Measurements from ENCODE around the gene NDUFB7.
A peak's percentile ranks its signal among the peaks of the same experiment; 100 is the strongest.
"Not testable (repeated sequence)": the region's sequence is repeated elsewhere in the genome, so short reads cannot be mapped to it uniquely, and the experiment has no call there.

NDUFB7 gene

DNA sequence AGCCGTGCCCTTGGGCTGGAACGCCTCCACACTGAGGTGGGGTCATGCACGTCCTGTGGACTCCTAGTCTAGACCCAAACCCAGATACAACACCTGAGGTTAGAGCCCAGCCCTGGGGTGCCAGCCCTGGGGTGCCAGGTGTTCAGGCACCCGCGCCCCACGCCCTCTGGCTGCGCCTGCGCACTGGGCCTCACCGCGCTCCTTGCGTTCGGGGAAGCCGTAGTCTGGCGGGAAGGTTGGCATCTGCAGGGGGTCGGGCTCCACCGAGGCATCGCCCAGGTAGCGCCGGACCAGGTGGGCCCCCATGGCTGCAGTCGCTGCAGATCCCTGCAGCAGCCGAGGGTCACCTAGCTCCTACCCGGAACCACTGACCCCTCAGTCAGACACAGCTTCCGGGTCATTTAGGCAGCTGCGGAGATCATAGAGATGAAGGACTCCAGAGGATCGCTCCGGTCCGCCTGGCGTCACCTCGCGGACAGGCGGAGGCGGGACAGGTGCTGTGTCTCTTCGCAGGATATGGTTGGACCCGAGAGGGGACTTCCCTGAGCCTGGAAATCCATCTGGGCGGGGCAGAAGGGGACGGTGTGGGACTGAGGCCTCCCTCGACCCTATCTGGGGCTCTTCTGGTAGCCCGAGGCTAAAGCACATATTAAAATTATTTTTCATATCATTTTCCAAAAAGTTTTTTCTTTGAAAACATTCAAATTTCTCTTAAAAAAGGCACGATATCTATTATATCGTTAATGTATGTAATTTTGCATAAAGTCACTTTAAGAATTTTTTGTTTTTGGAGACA, at the start of gene NDUFB7:
NDUFB7 (minus strand) TSS at position 372 of the 796 bp plus-strand sequence; CDS start at position 306, 66 bp downstream.
- DNase-seq (ENCODE audit: low spot score) = peak; percentile 96

- DNase-seq (ENCODE audit: low spot score) = no peak
Observed at GRCh38 chr19:14619404-14619803, 47.5 kb upstream of the NDUFB7 start.

GRCh38 chr19:14616407-14616806, 44.5 kb upstream of the NDUFB7 start:
- no peak for DNase-seq (ENCODE audit: low spot score)

DNA sequence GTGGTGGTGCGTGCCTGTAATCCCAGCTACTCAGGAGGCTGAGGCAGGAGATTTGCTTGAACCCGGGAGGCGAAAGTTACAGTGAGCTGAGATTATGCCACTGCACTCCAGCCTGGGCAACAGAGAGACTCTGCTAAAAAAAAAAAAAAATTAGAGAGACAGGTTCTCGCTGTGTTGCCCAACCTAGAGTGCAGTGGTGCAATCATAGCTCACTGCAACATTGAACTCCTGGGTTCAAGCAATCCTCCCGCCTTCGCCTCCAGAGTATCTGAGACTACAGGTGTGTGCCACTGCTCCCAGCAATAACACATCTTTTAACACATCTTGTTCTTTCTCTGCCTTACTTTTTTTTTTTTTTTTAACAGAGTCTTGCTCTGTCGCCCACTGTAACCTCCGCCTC, 43.8 kb upstream of the NDUFB7 start:
- DNase-seq (ENCODE audit: low spot score) = no peak

GRCh38 chr19:14614099-14614412, 42.2 kb upstream of the NDUFB7 start:
- DNase-seq (ENCODE audit: low spot score) = no peak

DNA sequence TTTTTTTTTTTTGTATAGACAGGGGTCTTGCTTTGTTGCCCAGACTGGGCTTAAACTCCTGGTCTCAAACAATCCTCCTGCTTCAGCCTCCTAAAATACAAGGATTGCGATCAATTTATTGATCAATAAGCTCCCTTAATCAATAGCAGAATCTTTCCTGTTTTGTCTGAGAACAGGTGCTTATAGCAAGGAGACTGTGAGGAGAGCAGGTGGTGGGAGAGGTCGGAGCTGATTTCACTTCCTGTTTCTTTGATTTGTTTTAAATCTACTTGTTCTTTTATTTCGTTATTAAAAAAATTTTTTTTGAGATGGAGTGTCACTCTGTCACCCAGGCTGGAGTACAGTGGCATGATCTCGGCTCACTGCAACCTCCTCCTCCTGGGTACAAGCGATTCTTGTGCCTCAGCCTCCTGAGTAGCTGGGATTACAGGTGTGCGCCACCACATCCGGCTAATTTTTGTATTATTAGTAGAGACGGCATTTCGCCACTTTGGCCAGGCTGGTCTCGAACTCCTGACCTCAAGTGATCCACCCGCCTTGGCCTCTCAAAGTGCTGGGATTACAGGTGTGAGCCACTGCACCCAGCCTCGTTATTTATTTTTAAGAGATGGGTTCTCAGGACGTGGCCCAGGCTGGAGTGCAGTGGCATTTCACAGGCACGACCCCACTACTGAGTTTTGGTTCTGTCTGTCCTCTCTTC, 41.7 kb upstream of the NDUFB7 start:
- DNase-seq (ENCODE audit: low spot score) = not testable (repeated sequence)

DNA sequence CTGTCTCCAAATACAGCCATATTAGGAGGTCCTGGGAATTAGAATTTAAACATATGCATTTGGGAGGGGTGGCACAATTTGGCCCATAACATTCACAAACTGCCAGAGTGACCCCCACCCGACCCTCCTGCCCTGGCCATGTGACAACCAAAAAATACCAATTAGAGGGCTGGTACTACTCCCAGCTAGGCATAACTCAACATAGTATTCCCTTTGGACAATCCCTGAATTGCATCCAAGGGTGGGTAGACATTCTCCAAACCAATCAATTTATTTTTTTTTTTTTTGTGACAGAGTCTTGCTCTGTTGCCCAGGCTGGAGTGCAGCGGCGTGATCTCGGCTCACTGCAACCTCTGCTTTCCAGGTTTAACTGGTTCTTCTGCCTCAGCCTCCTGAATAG, 40.8 kb upstream of the NDUFB7 start:
- no peak for DNase-seq (ENCODE audit: low spot score)

- not testable (repeated sequence) for DNase-seq (ENCODE audit: low spot score)
Observed at GRCh38 chr19:14612242-14612641, 40.4 kb upstream of the NDUFB7 start.

DNA sequence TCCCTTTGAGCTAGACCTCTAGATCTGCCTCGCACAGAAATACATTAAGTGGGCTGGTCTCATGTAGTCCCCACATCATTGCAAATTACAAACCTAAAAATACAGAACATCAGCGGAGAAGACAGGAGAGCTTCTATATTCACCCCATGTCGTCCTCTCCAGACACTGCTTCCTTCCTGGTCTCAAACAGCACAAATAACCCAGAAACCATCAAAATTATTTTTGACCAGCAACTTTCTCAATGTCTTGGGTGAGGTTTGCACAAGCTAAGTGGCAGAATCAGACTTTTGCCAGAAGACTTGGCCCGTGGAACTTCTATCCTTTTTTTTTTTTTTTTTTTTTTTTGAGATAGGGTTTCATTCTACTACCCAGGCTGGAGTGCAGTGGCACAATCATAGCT, 39.2 kb upstream of the NDUFB7 start:
- no peak for DNase-seq (ENCODE audit: low spot score)

- no peak for DNase-seq (ENCODE audit: low spot score)
Observed at GRCh38 chr19:14606627-14607026, 34.8 kb upstream of the NDUFB7 start.

GRCh38 chr19:14603990-14604387, 32.1 kb upstream of the NDUFB7 start:
- DNase-seq (ENCODE audit: low spot score) = no peak

- DNase-seq (ENCODE audit: low spot score) = no peak
Observed at GRCh38 chr19:14599548-14600147, 27.8 kb upstream of the NDUFB7 start.

GRCh38 chr19:14595558-14595957, 23.7 kb upstream of the NDUFB7 start:
- DNase-seq (ENCODE audit: low spot score) = no peak

GRCh38 chr19:14589433-14589832, 17.6 kb upstream of the NDUFB7 start:
- not testable (repeated sequence) for DNase-seq (ENCODE audit: low spot score)

GRCh38 chr19:14585187-14585586, 13.3 kb upstream of the NDUFB7 start:
- peak; percentile 12 for DNase-seq (ENCODE audit: low spot score)

- DNase-seq (ENCODE audit: low spot score) = not testable (repeated sequence)
Observed at GRCh38 chr19:14584372-14584771, 12.5 kb upstream of the NDUFB7 start.

GRCh38 chr19:14582894-14583340, 11.1 kb upstream of the NDUFB7 start, which contains the start of gene CLEC17A:
Gene CLEC17A (plus strand): TSS chr19:14583084. CDS start chr19:14583161, 77 bp downstream.
- DNase-seq (ENCODE audit: low spot score) = no peak

- DNase-seq (ENCODE audit: low spot score) = no peak
Observed at GRCh38 chr19:14580623-14581237, 8.9 kb upstream of the NDUFB7 start.

GRCh38 chr19:14577885-14578427, 6.1 kb upstream of the NDUFB7 start:
- DNase-seq (ENCODE audit: low spot score) = no peak

GRCh38 chr19:14577264-14577663, 5.4 kb upstream of the NDUFB7 start:
- no peak for DNase-seq (ENCODE audit: low spot score)

- DNase-seq (ENCODE audit: low spot score) = no peak
Observed at GRCh38 chr19:14576363-14576762, 4.5 kb upstream of the NDUFB7 start.

DNA sequence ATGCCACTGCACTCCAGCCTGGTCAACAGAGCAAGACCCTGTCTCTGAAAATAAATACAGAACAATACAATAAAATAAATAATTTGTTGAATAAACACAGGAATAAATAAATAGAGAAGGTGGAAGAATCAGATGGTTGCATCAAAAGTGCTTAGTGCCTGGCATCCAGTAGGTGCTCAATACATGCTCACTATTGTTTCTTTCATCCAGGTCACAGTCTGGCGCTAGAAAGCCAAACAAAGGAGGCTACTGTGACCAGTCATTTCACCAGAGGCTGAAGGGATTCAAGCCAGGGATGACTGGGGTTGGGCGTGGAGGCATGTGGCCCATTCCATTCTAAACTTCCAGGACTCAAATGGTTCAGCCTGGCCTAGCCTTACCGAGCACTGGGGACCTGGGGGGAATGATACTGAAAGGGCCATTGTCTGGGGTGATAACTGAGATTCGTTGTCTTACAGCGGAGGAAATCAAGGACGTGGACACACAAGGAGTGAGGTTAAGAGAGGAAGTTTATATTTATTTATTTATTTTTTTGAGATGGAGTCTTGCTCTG, 3.6 kb upstream of the NDUFB7 start:
- DNase-seq (ENCODE audit: low spot score) = no peak
